IMR-90 (cell line): ENCODE results near the gene RAP1A.

ENCODE experiments used
- BHLHE40 ChIP-seq: fragments of 150-350 bp; IDR thresholded peaks from 2 replicates; pipeline ENCODE4 v1.6.1; 2016; ENCODE audit warnings: mild to moderate bottlenecking, low read depth, low read length
- CEBPB ChIP-seq: IDR thresholded peaks from 2 replicates; pipeline ENCODE4 v1.6.1; 2012; ENCODE audit warnings: low read depth, low read length, improper control_type of control experiment
- CHD1 ChIP-seq: IDR thresholded peaks from 2 replicates; pipeline ENCODE4 v1.6.1; 2012; ENCODE audit warnings: low read depth, low read length, improper control_type of control experiment
- FOS ChIP-seq: fragments of 150-350 bp; IDR thresholded peaks from 2 replicates; pipeline ENCODE4 v1.6.1; 2016; ENCODE audit warnings: low read depth, low read length
- MAFK ChIP-seq: IDR thresholded peaks from 2 replicates; pipeline ENCODE4 v1.6.1; 2012; ENCODE audit warnings: low read depth, low read length, improper control_type of control experiment
- MAZ ChIP-seq: IDR thresholded peaks from 2 replicates; pipeline ENCODE4 v1.6.1; 2012; ENCODE audit warnings: low read depth, mild to moderate bottlenecking, low read length, improper control_type of control experiment, moderate library complexity, borderline replicate concordance
- MXI1 ChIP-seq: IDR thresholded peaks from 2 replicates; pipeline ENCODE4 v1.6.1; 2012; ENCODE audit warnings: low read depth, mild to moderate bottlenecking, low read length, moderate library complexity, borderline replicate concordance
- NFE2L2 ChIP-seq: fragments of 150-350 bp; IDR thresholded peaks from 2 replicates; pipeline ENCODE4 v1.6.1; 2016; ENCODE audit warnings: low read depth, mild to moderate bottlenecking, low read length
- POLR2A ChIP-seq: IDR thresholded peaks from 2 replicates; pipeline ENCODE4 v1.6.1; 2012; ENCODE audit warnings: mild to moderate bottlenecking, low read depth, low read length
- RAD21 ChIP-seq: IDR thresholded peaks from 2 replicates; pipeline ENCODE4 v1.6.1; 2012; ENCODE audit warnings: low read length, improper control_type of control experiment
- RFX5 ChIP-seq: IDR thresholded peaks from 2 replicates; pipeline ENCODE4 v1.8.0; 2012; ENCODE audit warnings: low read depth, mild to moderate bottlenecking, low read length, moderate library complexity
- SMC3 ChIP-seq: fragments of 150-350 bp; IDR thresholded peaks from 2 replicates; pipeline ENCODE4 v1.6.1; 2016; ENCODE audit warnings: low read depth, mild to moderate bottlenecking, antibody characterized with exemption, low read length, moderate library complexity
- USF2 ChIP-seq: fragments of 150-350 bp; IDR thresholded peaks from 2 replicates; pipeline ENCODE4 v1.6.1; 2017; ENCODE audit warnings: mild to moderate bottlenecking, antibody characterized with exemption, low read length, low read depth
- TF ChIP-seq, protein P1 (sequence below): conservative IDR thresholded peaks from 2 replicates; pipeline ENCODE4 v1.5.1; 2012; ENCODE audit warnings: mild to moderate bottlenecking, low read depth, low read length, improper control_type of control experiment

DNA sequence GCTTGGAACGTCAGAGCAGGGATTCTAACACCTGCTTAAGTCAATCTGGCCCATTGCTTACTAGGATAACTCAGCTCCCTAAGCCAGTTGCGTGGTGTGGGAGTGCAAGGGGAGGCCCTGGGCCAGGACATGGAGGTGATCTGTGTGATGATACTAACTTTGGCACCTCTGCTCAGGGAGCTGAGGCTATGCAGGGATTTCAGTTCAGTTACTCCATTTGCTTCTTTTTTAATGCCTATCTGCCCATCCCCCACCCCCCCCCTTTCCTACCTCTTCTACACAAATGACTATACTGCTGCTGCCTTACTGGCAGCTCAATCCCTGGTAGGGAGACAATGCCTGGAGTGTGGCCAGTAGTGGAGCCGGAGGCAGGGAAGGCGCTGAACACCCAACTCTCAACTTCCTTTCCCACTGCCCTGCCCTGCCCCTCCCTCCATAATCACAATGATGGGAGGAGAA is 100.1 kb downstream of the RAP1A start:
- TF ChIP-seq, protein P1, sequence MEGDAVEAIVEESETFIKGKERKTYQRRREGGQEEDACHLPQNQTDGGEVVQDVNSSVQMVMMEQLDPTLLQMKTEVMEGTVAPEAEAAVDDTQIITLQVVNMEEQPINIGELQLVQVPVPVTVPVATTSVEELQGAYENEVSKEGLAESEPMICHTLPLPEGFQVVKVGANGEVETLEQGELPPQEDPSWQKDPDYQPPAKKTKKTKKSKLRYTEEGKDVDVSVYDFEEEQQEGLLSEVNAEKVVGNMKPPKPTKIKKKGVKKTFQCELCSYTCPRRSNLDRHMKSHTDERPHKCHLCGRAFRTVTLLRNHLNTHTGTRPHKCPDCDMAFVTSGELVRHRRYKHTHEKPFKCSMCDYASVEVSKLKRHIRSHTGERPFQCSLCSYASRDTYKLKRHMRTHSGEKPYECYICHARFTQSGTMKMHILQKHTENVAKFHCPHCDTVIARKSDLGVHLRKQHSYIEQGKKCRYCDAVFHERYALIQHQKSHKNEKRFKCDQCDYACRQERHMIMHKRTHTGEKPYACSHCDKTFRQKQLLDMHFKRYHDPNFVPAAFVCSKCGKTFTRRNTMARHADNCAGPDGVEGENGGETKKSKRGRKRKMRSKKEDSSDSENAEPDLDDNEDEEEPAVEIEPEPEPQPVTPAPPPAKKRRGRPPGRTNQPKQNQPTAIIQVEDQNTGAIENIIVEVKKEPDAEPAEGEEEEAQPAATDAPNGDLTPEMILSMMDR = no peak
- TF ChIP-seq MAFK (no peak), USF2 (no peak), POLR2A (no peak), RFX5 (no peak), RAD21 (no peak), CEBPB (no peak), NFE2L2 (no peak), MXI1 (no peak), MAZ (no peak), BHLHE40 (no peak), FOS (no peak), SMC3 (no peak), CHD1 (no peak)
